Glutamatergic neuron (in vitro differentiated cells): ENCODE results near the gene FBXW9. TPM values are rescaled to one million over a fixed set of nuclear protein-coding genes. Genes with fewer than 3 reads are reported as not detected.

ENCODE experiments used
- DNase-seq: peaks from one replicate; pipeline ENCODE4 v3.0.0; 2022
- H3K27ac Mint-ChIP-seq: one replicate; pipeline ENCODE4 v1.8.0; 2020; ENCODE audit warnings: mild to moderate bottlenecking, mixed read lengths, inconsistent platforms; ENCODE audit not compliant: unreplicated experiment
- H3K27me3 Mint-ChIP-seq: one replicate; pipeline ENCODE4 v1.8.0; 2020; ENCODE audit warnings: mild to moderate bottlenecking, moderate library complexity, mixed read lengths, inconsistent platforms; ENCODE audit not compliant: unreplicated experiment
- H3K36me3 Mint-ChIP-seq: one replicate; pipeline ENCODE4 v1.8.0; 2020; ENCODE audit warnings: mild to moderate bottlenecking, mixed read lengths, inconsistent platforms; ENCODE audit not compliant: unreplicated experiment
- H3K4me1 Mint-ChIP-seq: one replicate; pipeline ENCODE4 v1.8.0; 2020; ENCODE audit warnings: mild to moderate bottlenecking, low read depth, mixed read lengths, inconsistent platforms; ENCODE audit not compliant: unreplicated experiment
- H3K4me3 Mint-ChIP-seq: one replicate; pipeline ENCODE4 v1.8.0; 2020; ENCODE audit warnings: mild to moderate bottlenecking, mixed read lengths, inconsistent platforms; ENCODE audit not compliant: unreplicated experiment
- H3K9me3 Mint-ChIP-seq: one replicate; pipeline ENCODE4 v1.8.0; 2020; ENCODE audit warnings: mild to moderate bottlenecking, moderate library complexity, mixed read lengths, inconsistent platforms; ENCODE audit not compliant: unreplicated experiment
- total RNA-seq: library from RNA; stranded (reverse); fragmentation: NEBNext Ultra II Directional; extraction: Animal tissue kit (Norgen Biotek cat#: 25700); gene quantifications from one replicate; pipeline ENCODE4 v1.2.1, GENCODE V29; 2021; ENCODE audit not compliant: unreplicated experiment
- TF ChIP-seq, protein P1 (sequence below): fragments of 200-600 bp; sonication (generic); IDR thresholded peaks from one replicate; pipeline ENCODE4 v1.5.0; 2021; ENCODE audit not compliant: partially characterized antibody, unreplicated experiment

Gene FBXW9
- total RNA-seq, 1 donor from 2014 or later: 7.4 TPM

DNA sequence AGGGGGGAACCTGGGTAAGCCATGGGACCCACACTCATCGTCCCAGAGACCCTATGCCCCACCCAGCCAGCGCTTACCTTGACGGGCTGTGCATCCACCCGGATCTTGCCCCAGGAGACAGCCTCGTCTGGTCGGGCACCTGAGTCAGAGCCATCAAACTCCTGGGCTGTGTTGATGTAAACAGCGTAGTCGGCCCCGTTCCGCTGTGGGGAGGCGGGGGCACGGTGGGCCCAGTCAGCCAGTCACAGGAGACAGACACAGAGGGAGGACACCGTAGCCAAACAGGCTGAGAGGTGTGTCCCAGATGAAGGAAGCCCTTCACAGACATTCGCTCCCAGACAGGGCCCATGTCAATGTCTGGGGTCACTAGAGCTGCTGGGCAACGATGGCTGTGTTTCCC, 20.5 kb downstream of the FBXW9 start:
- H3K4me1 Mint-ChIP-seq: no peaks in the 10 kb centered on the region
- no peak overlapping the region for H3K27ac Mint-ChIP-seq
- TF ChIP-seq, protein P1, sequence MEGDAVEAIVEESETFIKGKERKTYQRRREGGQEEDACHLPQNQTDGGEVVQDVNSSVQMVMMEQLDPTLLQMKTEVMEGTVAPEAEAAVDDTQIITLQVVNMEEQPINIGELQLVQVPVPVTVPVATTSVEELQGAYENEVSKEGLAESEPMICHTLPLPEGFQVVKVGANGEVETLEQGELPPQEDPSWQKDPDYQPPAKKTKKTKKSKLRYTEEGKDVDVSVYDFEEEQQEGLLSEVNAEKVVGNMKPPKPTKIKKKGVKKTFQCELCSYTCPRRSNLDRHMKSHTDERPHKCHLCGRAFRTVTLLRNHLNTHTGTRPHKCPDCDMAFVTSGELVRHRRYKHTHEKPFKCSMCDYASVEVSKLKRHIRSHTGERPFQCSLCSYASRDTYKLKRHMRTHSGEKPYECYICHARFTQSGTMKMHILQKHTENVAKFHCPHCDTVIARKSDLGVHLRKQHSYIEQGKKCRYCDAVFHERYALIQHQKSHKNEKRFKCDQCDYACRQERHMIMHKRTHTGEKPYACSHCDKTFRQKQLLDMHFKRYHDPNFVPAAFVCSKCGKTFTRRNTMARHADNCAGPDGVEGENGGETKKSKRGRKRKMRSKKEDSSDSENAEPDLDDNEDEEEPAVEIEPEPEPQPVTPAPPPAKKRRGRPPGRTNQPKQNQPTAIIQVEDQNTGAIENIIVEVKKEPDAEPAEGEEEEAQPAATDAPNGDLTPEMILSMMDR: no peak
- H3K4me3 Mint-ChIP-seq: no peak overlapping the region
- peaks cover 9% of the 10 kb centered on the region for H3K27me3 Mint-ChIP-seq
- no peak for DNase-seq
- peaks cover 11% of the 10 kb centered on the region for H3K9me3 Mint-ChIP-seq
- no peaks in the 10 kb centered on the region for H3K36me3 Mint-ChIP-seq

DNA sequence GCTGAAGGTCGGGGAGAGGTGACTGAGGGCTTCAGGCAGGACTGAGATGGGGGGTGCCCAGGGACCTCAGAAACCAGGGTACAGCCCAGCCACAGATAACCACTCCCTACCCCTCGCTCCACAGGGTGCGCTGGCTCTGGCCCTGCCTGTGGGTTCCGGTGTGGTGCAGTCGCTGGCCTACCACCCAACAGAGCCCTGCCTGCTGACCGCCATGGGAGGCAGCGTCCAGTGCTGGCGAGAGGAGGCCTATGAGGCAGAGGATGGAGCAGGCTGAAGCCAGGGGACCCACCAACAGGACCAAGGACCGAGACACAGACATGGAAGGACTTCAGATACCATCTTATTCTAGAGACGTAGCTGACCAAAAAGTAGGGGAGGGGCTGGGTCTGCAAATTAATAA, 21.0 kb downstream of the FBXW9 start:
- Mint-ChIP-seq H3K27me3 (peaks cover 7% of the 10 kb centered on the region), H3K4me1 (no peaks in the 10 kb centered on the region), H3K36me3 (no peaks in the 10 kb centered on the region), H3K27ac (no peak overlapping the region), H3K4me3 (no peak overlapping the region), H3K9me3 (peaks cover 11% of the 10 kb centered on the region)
- TF ChIP-seq, protein P1: no peak
- DNase-seq: no peak

DNA sequence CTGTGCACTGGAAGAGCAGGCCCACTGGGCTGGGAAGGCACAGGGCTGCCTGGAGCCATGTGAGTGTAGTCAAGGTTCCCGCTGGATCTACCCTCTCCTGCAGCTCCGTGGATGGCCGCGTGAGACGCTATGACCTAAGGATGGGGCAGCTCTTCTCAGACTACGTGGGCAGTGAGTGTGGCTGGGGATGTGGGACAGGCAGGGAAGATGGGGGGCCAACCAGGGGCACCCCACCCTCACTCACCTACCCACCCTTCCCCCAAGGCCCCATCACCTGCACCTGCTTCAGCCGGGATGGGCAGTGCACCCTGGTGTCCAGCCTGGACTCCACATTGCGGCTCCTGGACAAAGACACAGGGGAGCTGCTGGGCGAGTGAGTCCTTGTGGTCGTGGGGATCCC, 23.7 kb downstream of the FBXW9 start:
- peaks cover 12% of the 10 kb centered on the region for H3K9me3 Mint-ChIP-seq
- peaks cover 16% of the 10 kb centered on the region for H3K27me3 Mint-ChIP-seq
- TF ChIP-seq, protein P1: no peak
- H3K27ac Mint-ChIP-seq: no peak overlapping the region
- H3K4me1 Mint-ChIP-seq: peaks cover 4% of the 10 kb centered on the region
- no peak for DNase-seq
- H3K36me3 Mint-ChIP-seq: no peaks in the 10 kb centered on the region
- no peak overlapping the region for H3K4me3 Mint-ChIP-seq

DNA sequence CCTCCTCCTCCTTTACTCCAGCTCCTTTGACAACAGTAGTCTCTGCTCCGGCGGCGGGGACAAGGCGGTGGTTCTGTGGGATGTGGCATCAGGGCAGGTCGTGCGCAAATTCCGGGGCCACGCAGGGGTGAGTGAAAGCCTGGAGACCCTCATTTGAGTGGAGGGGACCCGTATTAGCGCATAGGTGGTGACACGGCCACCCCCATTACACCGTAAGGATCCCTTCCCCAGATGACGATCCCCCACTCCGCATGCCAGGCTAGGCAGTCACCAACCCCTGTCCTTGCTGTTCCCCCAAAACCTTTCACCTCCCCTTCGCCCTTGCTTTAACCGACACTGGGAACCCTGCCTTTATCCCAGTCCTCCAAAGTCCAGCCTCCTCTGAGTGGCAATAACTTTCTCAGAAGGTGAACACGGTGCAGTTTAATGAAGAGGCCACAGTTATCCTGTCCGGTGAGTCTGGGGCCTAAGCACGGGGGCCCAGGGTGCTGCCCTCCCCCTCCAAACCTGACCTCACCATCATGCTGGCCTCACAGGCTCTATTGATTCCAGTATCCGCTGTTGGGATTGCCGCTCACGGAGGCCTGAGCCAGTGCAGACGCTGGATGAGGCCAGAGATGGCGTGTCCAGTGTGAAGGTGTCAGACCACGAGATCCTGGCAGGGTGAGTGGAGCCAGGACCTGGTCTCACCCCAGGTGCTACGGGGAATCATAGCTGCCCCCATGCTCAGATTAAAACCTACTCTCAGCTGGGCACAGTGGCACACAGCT, 26.1 kb downstream of the FBXW9 start:
- Mint-ChIP-seq H3K27me3 (peaks cover 11% of the 10 kb centered on the region), H3K4me3 (peak overlapping the region; percentile 99), H3K36me3 (no peaks in the 10 kb centered on the region), H3K4me1 (peaks cover 16% of the 10 kb centered on the region), H3K27ac (peak overlapping the region; percentile 100), H3K9me3 (peaks cover 10% of the 10 kb centered on the region)
- TF ChIP-seq, protein P1: no peak
- no peak for DNase-seq

DNA sequence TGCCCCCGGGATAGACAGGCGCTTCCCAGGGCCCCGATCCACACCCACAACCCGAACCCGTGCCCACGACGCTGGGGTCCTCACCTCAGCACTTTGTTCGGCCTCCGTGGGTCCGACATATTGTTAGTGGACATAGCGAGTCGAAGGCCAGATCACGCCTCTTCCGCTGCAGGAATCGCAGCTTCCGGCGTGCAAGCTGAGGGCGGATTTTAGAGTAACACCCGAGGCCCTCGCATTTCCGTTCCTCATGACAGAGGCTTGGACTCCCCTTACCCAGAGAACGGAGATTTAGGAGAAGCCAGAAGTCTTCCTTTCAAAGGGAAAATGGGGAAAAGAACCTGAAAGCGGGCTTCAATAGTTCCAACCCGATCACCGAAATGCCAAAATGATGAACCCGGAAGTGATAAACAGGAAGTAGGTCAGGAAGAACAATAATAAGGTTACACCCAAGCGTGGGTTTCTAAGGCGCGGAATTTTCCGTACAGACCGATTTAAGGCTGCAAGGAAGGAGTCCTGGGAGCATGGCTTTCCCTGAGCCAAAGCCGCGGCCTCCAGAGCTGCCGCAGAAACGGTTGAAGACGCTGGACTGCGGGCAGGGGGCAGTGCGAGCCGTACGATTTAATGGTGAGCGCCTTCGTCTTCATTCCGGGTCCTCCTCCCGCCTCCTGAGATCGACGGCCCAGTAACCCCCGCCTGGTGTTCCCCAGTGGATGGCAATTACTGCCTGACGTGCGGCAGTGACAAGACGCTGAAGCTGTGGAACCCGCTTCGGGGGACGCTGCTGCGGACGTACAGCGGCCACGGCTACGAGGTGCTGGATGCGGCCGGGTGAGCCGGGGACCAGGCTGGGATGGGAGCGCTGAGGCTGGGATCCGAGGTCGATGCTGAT, 26.9 kb downstream of the FBXW9 start:
- TF ChIP-seq, protein P1: peak; percentile 9
- H3K4me1 Mint-ChIP-seq: peaks cover 16% of the 10 kb centered on the region
- peak overlapping the region; percentile 99 for H3K4me3 Mint-ChIP-seq
- peaks cover 11% of the 10 kb centered on the region for H3K27me3 Mint-ChIP-seq
- H3K9me3 Mint-ChIP-seq: peaks cover 9% of the 10 kb centered on the region
- peak overlapping the region; percentile 100 for H3K27ac Mint-ChIP-seq
- DNase-seq: peak; percentile 58
- no peaks in the 10 kb centered on the region for H3K36me3 Mint-ChIP-seq
